Body of pancreas (tissue), 4 donors: ENCODE measurements around the gene CASTOR1. TPM values are rescaled to one million over a fixed set of nuclear protein-coding genes. Genes with fewer than 3 reads are reported as not detected.

Experiments used
- ATAC-seq: fragments of 150-250 bp; one replicate; pipeline ENCODE4 v1.9.1; 2016
- DNase-seq, 4 donors: peaks; one replicate each; pipeline ENCODE4 v3.0.0-alpha.2; 2019
- H3K27ac ChIP-seq, 4 donors: fragments of 200-600 bp; sonication (generic); 1 replicate in 3 of 4; 2 replicates in 1 of 4; pipeline versions ENCODE4 v1.5.1 to v1.6.1; 2016 to 2019; ENCODE audit warnings: mild to moderate bottlenecking in 1 of 4, mixed read lengths in 1 of 4, moderate library complexity in 1 of 4
- H3K27me3 ChIP-seq, 2 donors: fragments of 200-600 bp; sonication (generic); one replicate each; pipeline ENCODE4 v1.6.0; 2016; ENCODE audit warnings: mild to moderate bottlenecking in 1 of 2
- H3K36me3 ChIP-seq, 2 donors: fragments of 200-600 bp; sonication (generic); replicated peaks in 1 of 2; 2 replicates each; pipeline ENCODE4 v1.5.1; 2016; ENCODE audit warnings: low read depth in 2 of 2; ENCODE audit not compliant: insufficient read depth in 1 of 2
- H3K4me1 ChIP-seq: fragments of 200-600 bp; sonication (generic); one replicate; pipeline ENCODE4 v1.6.0; 2016
- H3K4me3 ChIP-seq, 2 donors: fragments of 200-600 bp; sonication (generic); 1 replicate in 1 of 2; 2 replicates in 1 of 2; pipeline ENCODE4 v1.5.1; 2016 to 2019
- H3K9me3 ChIP-seq, 3 donors: fragments of 200-600 bp; sonication (generic); 1 replicate in 2 of 3; 2 replicates in 1 of 3; pipeline ENCODE4 v1.5.1; 2016
- POLR2A ChIP-seq, 3 donors: fragments of 450-650 bp; IDR thresholded peaks; one replicate each; pipeline ENCODE4 v1.6.1; 2016; ENCODE audit warnings: antibody characterized with exemption in 3 of 3, mild to moderate bottlenecking in 2 of 3
- WGBS, 2 donors: methylation state at CpG; one replicate each; pipeline ENCODE4 v1.1.5; 2017; 5-methylcytosine and 5-hydroxymethylcytosine counted together
- intact Hi-C: fragments of 100-400 bp; cut with DNase I; formaldehyde crosslinking; loops from one replicate; pipeline ENCODE4 v1.15.1; 2023
- total RNA-seq, 2 donors: library from RNA; depleted of rRNA; stranded (reverse); fragments of >200 nt; gene quantifications; one replicate each; pipeline ENCODE4 v1.1.0, GENCODE V29; 2016
- TF ChIP-seq, protein P1 (sequence below), 7 experiments: fragments of 450-650 bp in 4 of 7; fragments of 200-600 bp in 3 of 7; sonication (generic) in 3 of 7; IDR thresholded peaks; one replicate each; pipeline ENCODE4 v1.5.1; 2016 to 2019; ENCODE audit warnings: antibody characterized with exemption in 7 of 7

CASTOR1 gene
- total RNA-seq, 2 donors from 2014 or later: 4.2 to 21.4 TPM

DNA sequence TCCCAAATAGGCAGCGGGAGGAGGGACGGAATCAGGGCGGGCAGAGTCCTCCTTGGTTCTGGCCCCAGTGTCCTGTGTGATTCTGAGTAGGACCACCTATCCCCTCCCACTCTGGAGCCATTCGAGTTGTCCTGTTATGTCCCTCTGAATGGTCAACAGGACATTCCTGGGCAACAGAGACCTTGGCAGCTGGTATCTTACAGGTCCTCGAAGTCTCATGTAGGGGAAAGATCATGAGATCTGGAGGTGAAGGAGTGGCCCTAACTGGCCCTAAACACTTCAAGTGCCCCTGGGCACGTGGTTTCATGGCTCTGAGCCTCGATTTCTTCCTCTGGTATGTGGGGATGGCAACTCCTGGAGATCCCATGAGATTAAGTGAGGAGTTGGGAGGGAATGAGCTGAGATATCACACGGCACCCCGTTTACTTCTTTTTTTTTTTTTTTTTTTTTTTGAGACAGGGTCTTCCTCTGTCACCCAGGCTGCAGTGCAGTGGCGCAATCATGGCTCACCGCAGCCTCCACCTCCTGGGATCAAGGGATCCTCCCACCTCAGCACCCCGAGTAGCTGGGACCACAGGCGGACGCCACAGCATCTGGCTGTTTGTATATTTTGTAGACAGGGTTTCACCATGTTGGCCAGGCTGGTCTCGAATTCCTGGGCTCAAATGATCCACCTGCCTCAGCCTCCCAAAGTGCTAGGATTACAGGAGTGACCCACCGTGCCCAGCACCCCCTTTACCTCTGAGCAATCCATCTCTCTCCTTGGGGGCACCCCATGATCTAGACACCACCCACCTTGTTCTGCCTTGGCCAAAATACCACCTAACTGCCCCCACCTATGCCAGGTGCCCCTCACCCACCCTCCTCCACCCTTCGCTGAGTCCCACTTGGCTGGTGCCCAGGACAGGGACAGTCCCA is 49.6 kb downstream of the CASTOR1 start:
- no peak overlapping the region for H3K27ac ChIP-seq
- no peaks in the 10 kb centered on the region for H3K36me3 ChIP-seq
- 81 to 83% methylated on average over 15 to 17 of the region's 17 CpGs for WGBS, 2 donors
- intact Hi-C loops: no loop called here
- peaks cover 16% of the 10 kb centered on the region for H3K4me1 ChIP-seq
- H3K4me3 ChIP-seq: no peak overlapping the region
- ATAC-seq (no peak), DNase-seq (no peak)
- no peaks in the 10 kb centered on the region for H3K27me3 ChIP-seq
- H3K9me3 ChIP-seq: no peaks in the 10 kb centered on the region
- no peak for TF ChIP-seq POLR2A (IDR thresholded peaks at IDR 0.05)
- TF ChIP-seq, protein P1, sequence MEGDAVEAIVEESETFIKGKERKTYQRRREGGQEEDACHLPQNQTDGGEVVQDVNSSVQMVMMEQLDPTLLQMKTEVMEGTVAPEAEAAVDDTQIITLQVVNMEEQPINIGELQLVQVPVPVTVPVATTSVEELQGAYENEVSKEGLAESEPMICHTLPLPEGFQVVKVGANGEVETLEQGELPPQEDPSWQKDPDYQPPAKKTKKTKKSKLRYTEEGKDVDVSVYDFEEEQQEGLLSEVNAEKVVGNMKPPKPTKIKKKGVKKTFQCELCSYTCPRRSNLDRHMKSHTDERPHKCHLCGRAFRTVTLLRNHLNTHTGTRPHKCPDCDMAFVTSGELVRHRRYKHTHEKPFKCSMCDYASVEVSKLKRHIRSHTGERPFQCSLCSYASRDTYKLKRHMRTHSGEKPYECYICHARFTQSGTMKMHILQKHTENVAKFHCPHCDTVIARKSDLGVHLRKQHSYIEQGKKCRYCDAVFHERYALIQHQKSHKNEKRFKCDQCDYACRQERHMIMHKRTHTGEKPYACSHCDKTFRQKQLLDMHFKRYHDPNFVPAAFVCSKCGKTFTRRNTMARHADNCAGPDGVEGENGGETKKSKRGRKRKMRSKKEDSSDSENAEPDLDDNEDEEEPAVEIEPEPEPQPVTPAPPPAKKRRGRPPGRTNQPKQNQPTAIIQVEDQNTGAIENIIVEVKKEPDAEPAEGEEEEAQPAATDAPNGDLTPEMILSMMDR (IDR thresholded peaks at IDR 0.05): no peak

DNA sequence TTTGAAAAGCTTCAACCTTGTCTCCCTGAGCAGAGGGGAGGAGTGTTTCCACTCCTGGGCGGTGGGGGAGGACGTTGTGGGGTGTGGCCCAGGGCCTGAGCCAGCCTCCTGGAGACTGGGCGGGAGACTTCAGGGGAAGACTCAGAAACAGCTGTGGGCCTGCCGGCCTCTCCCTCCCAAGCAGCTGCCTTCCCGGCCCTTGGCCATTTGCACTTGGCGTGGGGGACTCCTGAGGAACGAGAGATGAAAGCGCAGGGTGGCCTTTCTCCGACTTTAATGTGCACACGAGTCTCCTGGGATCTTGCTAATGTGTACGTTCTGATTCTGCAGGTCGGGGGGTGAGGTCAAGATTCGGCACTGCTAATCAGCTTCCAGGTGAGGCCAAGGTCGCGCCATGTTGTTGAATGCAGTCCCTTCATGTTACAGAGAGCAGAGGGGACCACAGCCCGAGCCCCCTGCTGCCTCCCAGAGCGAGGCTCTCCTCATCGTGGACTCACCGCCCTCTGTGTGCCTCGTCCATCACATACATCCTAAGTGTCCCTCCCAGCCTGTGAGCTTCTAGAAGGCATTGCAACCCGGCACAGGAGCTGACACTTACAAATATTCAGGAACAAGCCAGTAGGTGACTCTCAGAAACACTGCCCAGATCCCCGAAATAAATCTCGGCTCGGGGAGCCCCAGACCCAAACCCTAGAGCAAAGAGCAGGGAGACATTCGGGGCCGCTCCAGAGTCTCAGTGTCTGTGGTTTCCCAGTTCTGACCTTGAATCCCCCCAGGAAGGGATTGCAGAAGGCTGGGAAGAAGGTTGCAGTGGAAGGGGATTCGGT is 50.4 kb downstream of the CASTOR1 start:
- Histone ChIP-seq H3K36me3 (no peaks in the 10 kb centered on the region), H3K9me3 (no peaks in the 10 kb centered on the region), H3K4me1 (peaks cover 20% of the 10 kb centered on the region), H3K27me3 (no peaks in the 10 kb centered on the region), H3K4me3 (no peak overlapping the region), H3K27ac (no peak overlapping the region)
- intact Hi-C loops: no loop called here
- 81 to 83% methylated on average over 24 to 26 of the region's 27 CpGs for WGBS, 2 donors
- no peak for TF ChIP-seq POLR2A (IDR thresholded peaks at IDR 0.05)
- no peak for DNase-seq
- no peak for ATAC-seq

DNA sequence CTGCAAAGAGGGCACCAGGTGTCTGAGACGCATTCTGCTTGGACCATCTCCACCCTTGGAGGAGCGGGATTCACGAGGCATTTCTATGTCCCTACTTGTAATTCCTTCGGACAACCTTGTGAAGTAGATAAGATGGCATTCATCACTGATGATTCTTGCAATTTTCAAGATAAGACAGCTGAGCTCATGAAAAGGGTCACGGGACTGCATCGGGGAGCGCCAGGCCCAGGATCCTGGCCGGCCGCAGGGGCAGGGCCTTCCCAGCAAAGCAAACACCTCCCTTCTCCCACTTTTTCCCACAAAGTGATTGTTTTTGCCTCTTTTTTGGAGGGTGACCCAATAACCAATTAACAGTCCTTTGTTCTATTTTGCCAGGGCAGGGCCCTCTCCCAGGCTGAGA is 51.2 kb downstream of the CASTOR1 start:
- no peaks in the 10 kb centered on the region for H3K36me3 ChIP-seq
- DNase-seq: no peak
- 95% methylated on average over 7 to 9 of the region's 9 CpGs for WGBS, 2 donors
- H3K27me3 ChIP-seq: no peaks in the 10 kb centered on the region
- intact Hi-C loops: no loop called here
- H3K4me3 ChIP-seq: no peak overlapping the region
- no peak overlapping the region for H3K27ac ChIP-seq
- H3K9me3 ChIP-seq: no peaks in the 10 kb centered on the region
- ATAC-seq: no peak
- TF ChIP-seq POLR2A (IDR thresholded peaks at IDR 0.05): no peak
- TF ChIP-seq, protein P1 (IDR thresholded peaks at IDR 0.05): no peak
- H3K4me1 ChIP-seq: peaks cover 20% of the 10 kb centered on the region

DNA sequence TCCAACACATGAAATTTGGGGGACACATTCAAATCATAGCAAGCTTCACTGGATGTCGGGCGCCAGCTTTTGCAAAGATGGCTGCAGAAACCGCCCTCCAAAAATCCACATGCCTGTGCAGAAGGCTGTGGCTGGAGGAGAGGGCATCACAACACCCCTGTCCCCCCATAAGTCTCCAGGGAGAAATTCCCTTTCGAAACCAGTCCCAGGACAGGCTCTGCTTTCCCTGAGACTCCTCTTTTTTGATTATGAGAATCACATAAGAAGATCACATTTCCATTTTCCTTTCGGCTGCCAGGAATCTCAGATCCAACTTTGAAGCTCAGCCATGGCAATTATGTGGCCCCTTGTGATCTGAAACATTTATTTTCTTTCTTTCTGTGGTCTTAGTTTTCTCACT is 52.4 kb downstream of the CASTOR1 start:
- no peaks in the 10 kb centered on the region for H3K27me3 ChIP-seq
- no peaks in the 10 kb centered on the region for H3K36me3 ChIP-seq
- TF ChIP-seq, protein P1 (IDR thresholded peaks at IDR 0.05): no peak
- no peak for TF ChIP-seq POLR2A (IDR thresholded peaks at IDR 0.05)
- ATAC-seq (no peak), DNase-seq (no peak)
- H3K4me3 ChIP-seq: no peak overlapping the region
- peaks cover 20% of the 10 kb centered on the region for H3K4me1 ChIP-seq
- H3K9me3 ChIP-seq: no peaks in the 10 kb centered on the region
- WGBS, 2 donors: 94 to 96% methylated on average over 5 of the region's 5 CpGs
- intact Hi-C loops: no loop called here
- H3K27ac ChIP-seq: no peak overlapping the region

DNA sequence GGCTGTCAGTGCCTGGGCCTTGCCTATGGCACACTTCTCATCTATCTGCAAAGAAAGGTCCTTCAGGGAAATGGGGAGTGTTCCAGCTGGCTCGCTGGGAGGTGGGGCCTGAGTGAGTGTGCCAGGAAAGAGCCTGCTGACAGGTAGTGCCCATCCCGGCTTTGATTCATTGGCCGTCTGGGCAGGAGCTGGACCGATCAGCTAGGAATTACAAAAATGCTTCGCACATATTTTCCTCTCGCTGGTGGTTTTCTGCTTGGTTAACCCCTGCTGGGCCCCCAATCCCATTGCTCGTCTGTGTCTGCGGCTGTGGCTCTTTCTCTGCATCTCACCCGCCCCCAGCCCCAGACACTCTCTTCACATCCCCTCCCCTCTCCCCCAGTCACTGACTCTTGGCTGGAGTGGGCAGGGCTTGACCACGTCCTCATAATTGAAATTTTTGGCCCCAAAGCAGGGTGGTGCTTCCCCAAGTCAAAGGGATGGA is 53.6 kb downstream of the CASTOR1 start:
- H3K9me3 ChIP-seq: no peaks in the 10 kb centered on the region
- no peaks in the 10 kb centered on the region for H3K27me3 ChIP-seq
- no peak for TF ChIP-seq POLR2A (IDR thresholded peaks at IDR 0.05)
- TF ChIP-seq, protein P1 (IDR thresholded peaks at IDR 0.05): no peak
- no peak overlapping the region for H3K4me3 ChIP-seq
- intact Hi-C loops: no loop called here
- H3K36me3 ChIP-seq: no peaks in the 10 kb centered on the region
- DNase-seq (peak in 3 of 4 donors; percentile 42 to 71 (median 59)), ATAC-seq (peak; percentile 75)
- H3K4me1 ChIP-seq: peaks cover 20% of the 10 kb centered on the region
- 62 to 70% methylated on average over 10 of the region's 10 CpGs for WGBS, 2 donors
- H3K27ac ChIP-seq: peak overlapping the region in 2 of 4 donors; percentile 61 to 63
